ENCODE measurements around the gene OR2A25. TPM values are rescaled to one million over a fixed set of nuclear protein-coding genes. Genes with fewer than 3 reads are reported as not detected.

Gene OR2A25
- polyA plus RNA-seq, 1 donor: 0.22 TPM

- DNase-seq: no peak
Observed at GRCh38 chr7:144069953-144070352, 342 bp downstream of the OR2A25 start.

GRCh38 chr7:144074374-144074773 lies 4.8 kb downstream of the OR2A25 start:
- no peak for DNase-seq

GRCh38 chr7:144085978-144086377 lies 16.4 kb downstream of the OR2A25 start, which contains the start of gene OR2A12:
Gene OR2A12 (plus strand): TSS chr7:144086278. CDS start chr7:144095108, 8,830 bp downstream.
- no peak for DNase-seq

GRCh38 chr7:144086730-144087129 lies 17.1 kb downstream of the OR2A25 start:
- DNase-seq: no peak

- no peak for DNase-seq
Observed at GRCh38 chr7:144087230-144087629, 17.6 kb downstream of the OR2A25 start.

GRCh38 chr7:144090667-144091066 lies 21.1 kb downstream of the OR2A25 start:
- DNase-seq: no peak

GRCh38 chr7:144098776-144099175 lies 29.2 kb downstream of the OR2A25 start:
- no peak for DNase-seq

- DNase-seq: no peak
Observed at GRCh38 chr7:144100607-144101006, 31.0 kb downstream of the OR2A25 start.

GRCh38 chr7:144102041-144102440 lies 32.4 kb downstream of the OR2A25 start:
- DNase-seq: no peak

GRCh38 chr7:144105211-144105610 lies 35.6 kb downstream of the OR2A25 start:
- no peak for DNase-seq

GRCh38 chr7:144109283-144109682 lies 39.7 kb downstream of the OR2A25 start, which contains the start of gene OR2A2:
Gene OR2A2 (plus strand): TSS chr7:144109583. CDS start chr7:144109583, 0 bp downstream.
- no peak for DNase-seq

- no peak for DNase-seq
Observed at GRCh38 chr7:144110272-144110671, 40.7 kb downstream of the OR2A25 start.

- no peak for DNase-seq
Observed at GRCh38 chr7:144113651-144114050, 44.0 kb downstream of the OR2A25 start.

GRCh38 chr7:144118341-144118740 lies 48.7 kb downstream of the OR2A25 start:
- no peak for DNase-seq

- DNase-seq: no peak
Observed at GRCh38 chr7:144122876-144123275, 53.3 kb downstream of the OR2A25 start, which contains the start of gene OR2A14. Gene OR2A14 (plus strand): TSS chr7:144123176. CDS start chr7:144129113, 5,937 bp downstream.

Other genes with a start within 250 kb of the OR2A25 start
- gene TCAF1, start 167.6 kb upstream of the OR2A25 start, polyA plus RNA-seq (ENCODE audit: insufficient read length): 84.1 TPM
- gene OR2F2, start 134.6 kb upstream of the OR2A25 start, polyA plus RNA-seq (ENCODE audit: insufficient read length): not detected
- gene OR2F1, start 115.0 kb upstream of the OR2A25 start, polyA plus RNA-seq (ENCODE audit: insufficient read length): 0.45 TPM
- gene OR6B1, start 69.5 kb upstream of the OR2A25 start, polyA plus RNA-seq (ENCODE audit: insufficient read length): not detected
- gene OR2A5, start 20.9 kb upstream of the OR2A25 start, polyA plus RNA-seq (ENCODE audit: insufficient read length): 0.18 TPM
- 0.05 TPM for gene OR2A12, start 16.5 kb downstream of the OR2A25 start, polyA plus RNA-seq (ENCODE audit: insufficient read length)
- not detected for gene OR2A2, start 39.8 kb downstream of the OR2A25 start, polyA plus RNA-seq (ENCODE audit: insufficient read length)
- not detected for gene OR2A14, start 53.4 kb downstream of the OR2A25 start, polyA plus RNA-seq (ENCODE audit: insufficient read length)
- gene CTAGE4, start 113.7 kb downstream of the OR2A25 start, polyA plus RNA-seq (ENCODE audit: insufficient read length): 1.0 TPM
- gene ARHGEF35, start 126.0 kb downstream of the OR2A25 start, polyA plus RNA-seq (ENCODE audit: insufficient read length): 24.0 TPM
- 1.8 TPM for gene OR2A42, start 169.8 kb downstream of the OR2A25 start, polyA plus RNA-seq (ENCODE audit: insufficient read length)
- gene OR2A7, start 195.0 kb downstream of the OR2A25 start, polyA plus RNA-seq (ENCODE audit: insufficient read length): 9.4 TPM
- 12.3 TPM for gene CTAGE8, start 199.5 kb downstream of the OR2A25 start, polyA plus RNA-seq (ENCODE audit: insufficient read length)
- 1.2 TPM for gene OR2A1, start 242.6 kb downstream of the OR2A25 start, polyA plus RNA-seq (ENCODE audit: insufficient read length)

All from left kidney (tissue), 2 donors.